HPDE6-E6E7 (cell line): ENCODE data around the gene CYBRD1.

Experiments used
- DNase-seq: peaks from one replicate; pipeline ENCODE4 v3.0.0; 2011; ENCODE audit warnings: missing footprints; ENCODE audit errors: extremely low spot score

Gene CYBRD1

DNA sequence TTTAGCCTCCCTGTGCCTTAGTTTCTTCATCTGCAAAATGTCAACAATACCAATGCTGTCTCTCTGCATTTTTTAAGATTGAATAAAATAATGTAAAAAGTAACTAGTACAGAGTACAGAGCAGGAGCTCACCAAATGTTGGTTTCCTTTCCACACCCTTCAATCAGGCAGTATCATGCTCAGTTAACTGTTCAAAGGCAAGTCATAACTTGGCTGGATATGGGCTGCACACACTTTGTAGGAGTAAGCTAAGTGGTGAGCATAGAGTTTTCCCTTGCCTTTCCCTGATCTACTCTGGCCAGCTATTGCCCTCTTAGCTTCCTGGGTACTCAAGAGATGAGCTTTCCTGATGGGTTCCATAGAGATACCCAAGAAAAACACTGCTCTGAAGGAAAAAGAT is 77.9 kb downstream of the CYBRD1 start:
- no peak for DNase-seq

DNA sequence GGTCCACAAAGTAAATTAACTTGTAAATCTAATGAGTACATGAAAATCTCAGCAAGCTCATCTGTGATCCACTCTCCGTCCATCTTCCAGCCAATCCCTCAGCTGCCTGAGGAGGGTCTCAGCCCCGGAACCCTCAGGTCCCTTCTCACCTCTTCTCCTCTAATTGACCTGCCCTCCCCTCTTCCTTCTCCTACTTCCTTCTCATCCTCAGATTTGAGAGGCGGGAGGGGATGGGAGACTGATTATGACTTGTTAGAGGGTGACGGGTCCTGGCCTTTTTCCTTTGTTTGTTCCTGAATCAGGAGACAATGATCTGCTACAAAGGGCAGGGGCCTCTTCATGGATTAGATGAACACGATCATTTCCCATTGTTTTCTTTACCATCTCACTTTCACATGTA is 80.1 kb downstream of the CYBRD1 start:
- no peak for DNase-seq
